Fibroblast of villous mesenchyme (primary cell): ENCODE results near the gene ZNF219. TPM values are rescaled to one million over a fixed set of nuclear protein-coding genes. Genes with fewer than 3 reads are reported as not detected.

Experiments used
- DNase-seq: peaks from one replicate; pipeline ENCODE4 v3.0.0-alpha.2; 2010; ENCODE audit warnings: low read depth
- H3K4me3 ChIP-seq: 2 replicates; pipeline ENCODE4 v1.5.1; 2011; ENCODE audit warnings: low read depth, mild to moderate bottlenecking, low read length
- total RNA-seq: library from RNA; depleted of rRNA; stranded (reverse); fragments of >200 nt; gene quantifications from 2 replicates; pipeline ENCODE4 v1.2.3, GENCODE V29; 2012
- TF ChIP-seq, protein P1 (sequence below): IDR thresholded peaks from 2 replicates; pipeline ENCODE4 v1.5.1; 2012; ENCODE audit warnings: low read depth, mild to moderate bottlenecking, low read length; ENCODE audit not compliant: insufficient read depth

The ZNF219 gene
- total RNA-seq, 1 donor, result 1.7 TPM

GRCh38 chr14:21088687-21089086, 9.8 kb downstream of the ZNF219 start:
- no peak overlapping the region for H3K4me3 ChIP-seq
- TF ChIP-seq, protein P1, sequence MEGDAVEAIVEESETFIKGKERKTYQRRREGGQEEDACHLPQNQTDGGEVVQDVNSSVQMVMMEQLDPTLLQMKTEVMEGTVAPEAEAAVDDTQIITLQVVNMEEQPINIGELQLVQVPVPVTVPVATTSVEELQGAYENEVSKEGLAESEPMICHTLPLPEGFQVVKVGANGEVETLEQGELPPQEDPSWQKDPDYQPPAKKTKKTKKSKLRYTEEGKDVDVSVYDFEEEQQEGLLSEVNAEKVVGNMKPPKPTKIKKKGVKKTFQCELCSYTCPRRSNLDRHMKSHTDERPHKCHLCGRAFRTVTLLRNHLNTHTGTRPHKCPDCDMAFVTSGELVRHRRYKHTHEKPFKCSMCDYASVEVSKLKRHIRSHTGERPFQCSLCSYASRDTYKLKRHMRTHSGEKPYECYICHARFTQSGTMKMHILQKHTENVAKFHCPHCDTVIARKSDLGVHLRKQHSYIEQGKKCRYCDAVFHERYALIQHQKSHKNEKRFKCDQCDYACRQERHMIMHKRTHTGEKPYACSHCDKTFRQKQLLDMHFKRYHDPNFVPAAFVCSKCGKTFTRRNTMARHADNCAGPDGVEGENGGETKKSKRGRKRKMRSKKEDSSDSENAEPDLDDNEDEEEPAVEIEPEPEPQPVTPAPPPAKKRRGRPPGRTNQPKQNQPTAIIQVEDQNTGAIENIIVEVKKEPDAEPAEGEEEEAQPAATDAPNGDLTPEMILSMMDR, result no peak
- DNase-seq, result no peak

- DNase-seq, result peak; percentile 62
- TF ChIP-seq, protein P1, result no peak
- H3K4me3 ChIP-seq, result no peak overlapping the region
Observed at GRCh38 chr14:21087294-21088091, 11.0 kb downstream of the ZNF219 start.

- TF ChIP-seq, protein P1, result no peak
- no peak for DNase-seq
- H3K4me3 ChIP-seq, result no peak overlapping the region
Observed at GRCh38 chr14:21086908-21087293, 11.6 kb downstream of the ZNF219 start.

GRCh38 chr14:21084998-21085853, 13.2 kb downstream of the ZNF219 start:
- TF ChIP-seq, protein P1, result no peak
- peak; percentile 41 for DNase-seq
- H3K4me3 ChIP-seq, result no peak overlapping the region

- TF ChIP-seq, protein P1, result no peak
- no peak for DNase-seq
- H3K4me3 ChIP-seq, result no peak overlapping the region
Observed at GRCh38 chr14:21084396-21084795, 14.1 kb downstream of the ZNF219 start.

DNA sequence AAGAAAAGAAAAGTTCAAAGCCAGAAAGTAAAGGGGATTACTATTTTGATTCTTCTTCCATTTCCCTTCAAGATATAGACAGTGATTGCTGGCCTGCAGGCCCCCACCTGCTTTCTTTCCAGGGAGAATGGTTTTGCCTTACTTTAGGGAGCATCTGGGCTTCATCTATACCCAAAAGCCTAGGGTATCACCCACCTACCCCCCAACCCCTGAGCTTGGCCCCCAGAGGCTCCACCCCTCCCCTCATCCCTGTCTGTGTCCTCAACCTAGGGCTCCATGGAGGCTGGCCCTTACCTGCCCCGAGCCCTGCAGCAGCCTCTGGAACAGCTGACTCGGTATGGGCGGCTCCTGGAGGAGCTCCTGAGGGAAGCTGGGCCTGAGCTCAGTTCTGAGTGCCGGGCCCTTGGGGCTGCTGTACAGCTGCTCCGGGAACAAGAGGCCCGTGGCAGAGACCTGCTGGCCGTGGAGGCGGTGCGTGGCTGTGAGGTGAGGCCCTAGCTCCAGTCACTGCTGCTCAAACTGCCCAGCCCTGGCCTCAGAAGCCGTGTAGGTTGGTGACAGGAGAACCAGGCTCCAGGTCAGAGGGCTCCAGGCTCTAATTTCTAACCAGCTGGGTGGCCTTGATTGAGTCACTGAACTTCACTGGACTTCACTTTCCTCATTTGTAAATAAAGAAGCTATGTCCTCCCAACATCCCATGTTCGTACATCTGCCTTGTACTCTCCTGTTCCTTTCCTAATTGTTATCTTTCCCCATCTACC, 14.7 kb downstream of the ZNF219 start:
- TF ChIP-seq, protein P1, result no peak
- no peak for DNase-seq
- H3K4me3 ChIP-seq, result no peak overlapping the region
